Measurements from ENCODE around the gene BCCIP.

The BCCIP gene

DNA sequence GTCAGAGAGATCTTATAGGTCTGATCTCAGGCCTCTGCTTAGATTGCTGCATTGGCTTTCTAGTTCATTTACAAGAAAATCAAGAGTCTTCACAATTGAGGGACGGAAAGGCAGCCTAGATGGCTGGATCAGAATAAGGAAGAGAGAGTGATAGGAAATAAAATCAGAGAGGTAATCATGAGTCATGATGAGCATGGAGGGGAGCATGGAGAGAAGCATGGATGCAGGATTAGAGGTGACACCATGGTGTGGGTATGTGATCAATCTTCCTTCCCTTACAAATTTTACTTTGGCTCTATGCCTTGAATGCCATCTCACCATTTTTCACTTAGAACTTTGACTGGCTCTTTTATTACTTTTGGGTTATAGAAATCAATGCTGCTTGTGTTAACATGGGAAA is 1.4 kb downstream of the BCCIP start:
- Histone ChIP-seq H3K9me3 (ENCODE audit: insufficient read depth, low read depth, low read length) (no peaks in the 10 kb centered on the region), H3K36me3 (ENCODE audit: insufficient read depth, low read length) (peaks cover 51% of the 10 kb centered on the region), H3K4me3 (ENCODE audit: low read length) (peak overlapping the region; percentile 99), H3K9ac (ENCODE audit: low read depth, low read length) (peak overlapping the region; percentile 100), H3K27me3 (ENCODE audit: insufficient read depth, low read length) (no peaks in the 10 kb centered on the region), H3K27ac (ENCODE audit: low read depth, low read length) (no peak overlapping the region), H3K4me1 (ENCODE audit: insufficient read depth, low read length) (peaks cover 9% of the 10 kb centered on the region; the same call in 1 of the 2 replicates)
- WGBS: 82% methylated on average over 1 of the region's 1 CpG

DNA sequence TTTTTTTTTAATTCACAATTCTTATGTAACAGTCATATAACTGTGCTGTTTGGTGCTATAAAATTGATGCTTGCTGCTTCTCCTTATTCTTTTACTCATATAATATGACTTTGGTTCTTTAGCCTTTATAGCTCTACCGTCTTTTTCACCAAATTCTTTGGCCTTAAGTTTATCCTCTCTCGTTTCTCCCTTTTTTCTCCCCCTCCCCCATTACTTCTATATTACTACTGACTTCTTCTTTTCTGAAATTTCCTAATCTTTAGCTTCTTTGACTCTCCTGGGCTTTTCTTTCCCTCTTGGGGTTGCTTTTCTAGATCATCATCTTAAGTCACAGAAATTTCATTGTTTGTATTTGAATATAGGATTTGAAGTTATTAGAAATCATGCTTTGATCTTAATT is 3.8 kb downstream of the BCCIP start:
- H3K27me3 ChIP-seq (ENCODE audit: insufficient read depth, low read length): no peaks in the 10 kb centered on the region
- H3K27ac ChIP-seq (ENCODE audit: low read depth, low read length): no peak overlapping the region
- no peaks in the 10 kb centered on the region for H3K9me3 ChIP-seq (ENCODE audit: insufficient read depth, low read depth, low read length)
- H3K4me3 ChIP-seq (ENCODE audit: low read length): no peak overlapping the region
- WGBS: 92% methylated on average over 2 of the region's 2 CpGs
- peaks cover 75% of the 10 kb centered on the region for H3K36me3 ChIP-seq (ENCODE audit: insufficient read depth, low read length)
- H3K4me1 ChIP-seq (ENCODE audit: insufficient read depth, low read length): peaks cover 9% of the 10 kb centered on the region; the same call in 1 of the 2 replicates
- H3K9ac ChIP-seq (ENCODE audit: low read depth, low read length): no peak overlapping the region

DNA sequence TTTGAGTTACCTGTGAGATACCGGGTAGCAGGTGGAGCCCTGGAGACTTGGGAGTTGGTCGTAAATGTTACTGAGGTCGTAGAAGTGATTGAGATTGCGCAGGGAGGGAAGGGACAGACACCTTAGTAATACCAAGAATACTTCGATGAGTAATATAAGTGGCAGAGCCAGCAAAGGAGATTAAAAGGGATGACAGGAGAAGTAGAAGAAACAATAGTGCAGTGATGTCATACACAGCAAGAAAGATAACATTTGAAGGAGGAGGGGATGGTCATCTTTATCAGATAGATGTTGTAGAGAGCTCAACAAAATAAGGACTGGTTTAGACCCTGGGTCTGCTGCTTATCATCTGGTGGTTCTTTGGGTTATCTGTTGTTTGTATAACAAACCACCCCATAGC is 5.0 kb downstream of the BCCIP start:
- Histone ChIP-seq H3K4me3 (ENCODE audit: low read length) (no peak overlapping the region), H3K9ac (ENCODE audit: low read depth, low read length) (no peak overlapping the region), H3K36me3 (ENCODE audit: insufficient read depth, low read length) (peaks cover 86% of the 10 kb centered on the region), H3K27ac (ENCODE audit: low read depth, low read length) (no peak overlapping the region), H3K4me1 (ENCODE audit: insufficient read depth, low read length) (peaks cover 9% of the 10 kb centered on the region; the same call in 1 of the 2 replicates), H3K9me3 (ENCODE audit: insufficient read depth, low read depth, low read length) (no peaks in the 10 kb centered on the region), H3K27me3 (ENCODE audit: insufficient read depth, low read length) (no peaks in the 10 kb centered on the region)
- 95% methylated on average over 5 of the region's 5 CpGs for WGBS

DNA sequence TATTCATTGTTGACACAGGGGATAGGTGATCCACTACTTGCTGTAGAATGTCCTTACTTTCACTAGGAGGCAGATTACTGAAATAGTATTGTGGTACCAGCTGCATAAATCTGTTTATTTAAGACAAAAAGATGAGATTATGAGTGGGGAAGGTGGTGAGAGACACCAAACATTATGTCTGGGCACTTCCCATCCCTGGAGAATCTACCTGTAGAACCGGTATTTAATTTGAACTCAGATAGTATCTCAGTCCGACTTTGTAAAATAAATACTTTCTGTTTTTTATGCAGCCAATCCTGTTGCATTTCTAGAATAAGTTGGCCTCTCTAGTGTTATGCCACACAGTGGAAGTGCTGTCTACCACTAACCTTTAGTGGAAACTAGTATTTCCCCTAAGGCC is 13.4 kb downstream of the BCCIP start:
- Histone ChIP-seq H3K4me3 (ENCODE audit: low read length) (no peak overlapping the region), H3K27me3 (ENCODE audit: insufficient read depth, low read length) (no peaks in the 10 kb centered on the region), H3K36me3 (ENCODE audit: insufficient read depth, low read length) (peaks cover 93% of the 10 kb centered on the region), H3K4me1 (ENCODE audit: insufficient read depth, low read length) (no peaks in the 10 kb centered on the region), H3K9me3 (ENCODE audit: insufficient read depth, low read depth, low read length) (no peaks in the 10 kb centered on the region), H3K27ac (ENCODE audit: low read depth, low read length) (no peak overlapping the region), H3K9ac (ENCODE audit: low read depth, low read length) (no peak overlapping the region)
- WGBS: 100% methylated on average over 2 of the region's 2 CpGs

DNA sequence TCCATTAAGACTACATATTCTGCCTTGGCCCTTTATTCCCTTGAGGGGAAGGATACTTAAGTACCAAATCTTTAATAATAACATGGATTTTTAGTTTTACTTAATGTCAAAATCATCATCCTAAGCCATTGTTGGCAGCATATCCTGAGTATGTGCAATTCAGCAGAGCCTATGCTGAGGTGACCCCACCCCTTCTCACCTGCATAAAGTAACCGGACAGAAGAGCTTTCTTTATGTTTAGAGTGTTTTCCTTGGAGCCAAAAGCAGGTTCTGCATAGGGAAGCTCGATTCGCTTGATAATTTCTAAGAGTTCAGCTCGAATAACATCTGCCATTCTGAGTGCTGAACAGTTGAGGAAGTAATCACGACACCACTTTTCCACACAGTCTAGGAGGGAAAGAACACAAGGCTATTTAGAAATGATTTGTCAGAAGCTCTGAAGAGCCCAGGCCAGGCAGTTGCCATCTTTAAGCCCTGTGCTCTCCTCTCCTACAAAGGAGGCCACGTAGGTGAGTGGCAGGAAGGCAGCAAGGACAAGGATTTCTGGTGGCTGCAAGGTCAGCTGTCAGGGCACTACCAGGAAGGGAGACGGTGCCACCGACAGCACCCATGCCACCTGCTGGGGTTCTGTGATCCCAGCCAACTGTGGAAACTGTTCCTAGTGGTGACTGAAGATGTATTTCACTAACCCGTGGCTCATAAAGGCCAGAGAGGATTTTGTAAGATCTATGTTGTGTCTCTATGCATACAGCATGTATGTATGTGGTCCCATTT is 15.6 kb downstream of the BCCIP start:
- H3K27ac ChIP-seq (ENCODE audit: low read depth, low read length): no peak overlapping the region
- WGBS: 92% methylated on average over 9 of the region's 9 CpGs

DNA sequence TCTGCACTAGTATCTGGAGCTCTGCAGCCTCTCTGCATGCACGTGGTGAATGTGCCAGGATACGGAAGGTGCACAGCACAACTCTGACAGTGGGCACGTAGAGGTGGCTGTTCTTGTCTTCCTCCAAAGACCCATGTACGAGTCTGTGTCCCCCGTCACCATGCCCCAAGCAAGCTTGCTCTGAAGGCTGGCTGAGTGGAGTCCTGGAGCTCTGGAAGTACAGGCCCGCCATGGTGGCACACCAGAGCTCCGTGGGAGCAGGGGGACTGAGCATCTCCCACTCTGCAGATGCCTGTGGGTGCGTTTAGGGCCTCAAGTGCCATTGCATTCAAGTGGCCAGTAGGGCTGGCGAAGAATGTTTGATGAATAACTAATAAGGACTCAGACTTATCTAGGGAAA is 17.1 kb downstream of the BCCIP start:
- Histone ChIP-seq H3K4me3 (ENCODE audit: low read length) (no peak overlapping the region), H3K27ac (ENCODE audit: low read depth, low read length) (no peak overlapping the region), H3K4me1 (ENCODE audit: insufficient read depth, low read length) (no peaks in the 10 kb centered on the region), H3K9me3 (ENCODE audit: insufficient read depth, low read depth, low read length) (no peaks in the 10 kb centered on the region), H3K27me3 (ENCODE audit: insufficient read depth, low read length) (no peaks in the 10 kb centered on the region), H3K9ac (ENCODE audit: low read depth, low read length) (no peak overlapping the region), H3K36me3 (ENCODE audit: insufficient read depth, low read length) (peaks cover 76% of the 10 kb centered on the region)
- 95% methylated on average over 9 of the region's 9 CpGs for WGBS

More for the DNA sequence above, 15.6 kb downstream of the BCCIP start:
- no peaks in the 10 kb centered on the region for H3K27me3 ChIP-seq (ENCODE audit: insufficient read depth, low read length)
- peaks cover 83% of the 10 kb centered on the region for H3K36me3 ChIP-seq (ENCODE audit: insufficient read depth, low read length)
- no peak overlapping the region for H3K9ac ChIP-seq (ENCODE audit: low read depth, low read length)
- no peaks in the 10 kb centered on the region for H3K4me1 ChIP-seq (ENCODE audit: insufficient read depth, low read length)
- H3K4me3 ChIP-seq (ENCODE audit: low read length): no peak overlapping the region
- no peaks in the 10 kb centered on the region for H3K9me3 ChIP-seq (ENCODE audit: insufficient read depth, low read depth, low read length)

DNA sequence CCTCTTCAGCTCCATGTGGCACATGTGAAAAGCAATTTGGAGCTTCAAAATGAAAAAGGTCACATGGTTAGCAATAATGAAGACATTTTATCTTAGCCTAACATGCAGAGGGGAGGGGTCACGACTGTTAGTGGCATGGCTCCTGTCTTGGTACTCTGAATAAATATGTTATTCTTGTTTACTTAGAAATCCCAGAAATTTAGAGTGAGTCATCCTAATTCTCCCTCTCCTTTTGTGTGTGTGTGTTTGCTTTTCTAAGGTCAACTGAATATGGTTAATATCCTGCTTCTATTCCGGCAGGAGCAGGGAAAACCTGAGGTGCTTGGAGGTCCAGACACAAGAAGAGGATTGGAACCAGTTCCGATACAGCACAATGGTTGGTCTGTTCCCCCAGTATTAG is 17.6 kb downstream of the BCCIP start:
- Histone ChIP-seq H3K27ac (ENCODE audit: low read depth, low read length) (no peak overlapping the region), H3K36me3 (ENCODE audit: insufficient read depth, low read length) (peaks cover 71% of the 10 kb centered on the region), H3K9me3 (ENCODE audit: insufficient read depth, low read depth, low read length) (no peaks in the 10 kb centered on the region), H3K27me3 (ENCODE audit: insufficient read depth, low read length) (no peaks in the 10 kb centered on the region), H3K4me1 (ENCODE audit: insufficient read depth, low read length) (no peaks in the 10 kb centered on the region), H3K9ac (ENCODE audit: low read depth, low read length) (no peak overlapping the region), H3K4me3 (ENCODE audit: low read length) (no peak overlapping the region)
- 93% methylated on average over 3 of the region's 3 CpGs for WGBS

DNA sequence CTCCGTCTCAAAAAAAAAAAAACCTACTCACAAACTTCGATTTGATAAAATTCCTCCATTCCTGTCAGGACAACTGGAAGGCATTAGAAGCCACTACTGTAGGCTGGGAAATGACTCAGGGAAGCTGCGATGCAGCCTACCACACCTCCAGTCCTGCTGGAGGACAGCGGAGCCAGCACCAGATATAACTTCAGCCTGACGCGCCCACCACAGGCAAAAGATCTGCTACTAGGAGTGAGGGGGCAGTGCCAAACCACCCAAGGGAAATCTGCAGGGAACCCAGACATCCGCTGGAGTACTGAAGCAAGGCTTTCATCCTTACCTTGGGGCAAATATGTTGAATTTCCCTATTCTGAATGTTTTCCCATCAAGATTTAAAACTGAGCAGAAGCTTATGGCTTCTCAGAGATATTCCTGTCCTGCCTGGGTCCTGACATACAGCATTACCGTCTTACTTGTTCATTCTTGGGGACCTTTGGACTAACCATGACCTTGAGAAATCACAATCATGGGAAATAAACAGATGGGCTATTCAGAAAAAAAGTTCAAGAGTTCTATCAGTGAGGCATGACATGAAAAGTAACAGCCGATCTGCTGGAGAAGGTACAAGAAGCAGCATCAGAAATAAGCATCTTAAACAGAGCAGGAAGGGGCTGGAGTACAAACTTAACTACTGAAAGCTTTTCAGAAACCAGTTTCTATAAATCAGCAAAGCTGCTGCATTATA is 20.4 kb downstream of the BCCIP start:
- H3K27ac ChIP-seq (ENCODE audit: low read depth, low read length): no peak overlapping the region
- no peaks in the 10 kb centered on the region for H3K27me3 ChIP-seq (ENCODE audit: insufficient read depth, low read length)
- no peaks in the 10 kb centered on the region for H3K4me1 ChIP-seq (ENCODE audit: insufficient read depth, low read length)
- 95% methylated on average over 9 of the region's 9 CpGs for WGBS
- H3K4me3 ChIP-seq (ENCODE audit: low read length): no peak overlapping the region
- H3K9ac ChIP-seq (ENCODE audit: low read depth, low read length): no peak overlapping the region
- H3K36me3 ChIP-seq (ENCODE audit: insufficient read depth, low read length): peaks cover 45% of the 10 kb centered on the region
- H3K9me3 ChIP-seq (ENCODE audit: insufficient read depth, low read depth, low read length): no peaks in the 10 kb centered on the region

DNA sequence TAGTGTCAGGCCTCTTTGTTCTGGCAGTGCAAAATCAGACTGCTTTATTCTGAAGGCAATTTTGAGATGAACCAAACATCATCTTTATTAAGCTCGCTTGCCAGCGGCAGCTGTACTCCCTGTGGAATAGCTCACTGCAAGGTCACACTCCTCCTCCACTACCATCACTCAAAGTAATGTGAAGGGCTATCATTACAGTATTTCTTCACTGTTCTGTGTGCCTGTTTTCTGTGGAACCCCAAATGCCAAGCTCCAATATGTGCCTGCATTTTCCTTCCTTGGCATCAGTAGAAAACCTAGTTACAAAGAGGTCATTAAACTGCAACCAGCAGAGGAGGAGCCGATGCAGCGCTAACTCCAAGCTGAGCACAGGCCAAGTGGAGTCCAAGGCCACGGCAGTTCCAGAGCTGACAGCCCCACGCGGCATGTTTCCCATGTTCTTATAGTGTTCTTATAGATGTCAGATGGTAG is 21.4 kb downstream of the BCCIP start:
- WGBS: 97% methylated on average over 7 of the region's 7 CpGs
- no peaks in the 10 kb centered on the region for H3K9me3 ChIP-seq (ENCODE audit: insufficient read depth, low read depth, low read length)
- H3K4me3 ChIP-seq (ENCODE audit: low read length): no peak overlapping the region
- H3K4me1 ChIP-seq (ENCODE audit: insufficient read depth, low read length): no peaks in the 10 kb centered on the region
- H3K27me3 ChIP-seq (ENCODE audit: insufficient read depth, low read length): no peaks in the 10 kb centered on the region
- no peak overlapping the region for H3K27ac ChIP-seq (ENCODE audit: low read depth, low read length)
- H3K36me3 ChIP-seq (ENCODE audit: insufficient read depth, low read length): peaks cover 44% of the 10 kb centered on the region
- H3K9ac ChIP-seq (ENCODE audit: low read depth, low read length): no peak overlapping the region

DNA sequence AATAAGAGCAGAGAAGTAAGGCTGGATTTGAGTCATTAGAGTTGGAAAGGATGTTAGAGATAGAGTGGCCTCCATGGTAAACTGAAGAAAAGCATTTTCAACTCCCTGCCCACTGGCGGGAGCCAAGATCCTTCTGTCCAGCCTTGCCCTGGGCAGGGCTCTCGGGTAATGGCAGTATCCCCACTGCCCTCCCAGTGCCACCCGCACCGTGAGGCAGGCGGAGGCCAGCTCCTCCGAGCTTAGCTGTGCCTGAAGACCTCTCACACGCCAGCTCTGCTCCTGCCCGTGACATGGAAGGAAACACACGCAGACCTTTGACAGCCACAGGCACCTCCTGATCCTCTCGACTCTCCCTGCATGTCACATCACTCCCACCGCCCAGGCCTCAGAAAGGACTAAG is 22.3 kb downstream of the BCCIP start:
- Histone ChIP-seq H3K9me3 (ENCODE audit: insufficient read depth, low read depth, low read length) (no peaks in the 10 kb centered on the region), H3K9ac (ENCODE audit: low read depth, low read length) (no peak overlapping the region), H3K36me3 (ENCODE audit: insufficient read depth, low read length) (peaks cover 39% of the 10 kb centered on the region), H3K4me3 (ENCODE audit: low read length) (no peak overlapping the region), H3K4me1 (ENCODE audit: insufficient read depth, low read length) (no peaks in the 10 kb centered on the region), H3K27me3 (ENCODE audit: insufficient read depth, low read length) (no peaks in the 10 kb centered on the region), H3K27ac (ENCODE audit: low read depth, low read length) (no peak overlapping the region)
- WGBS: 95% methylated on average over 11 of the region's 11 CpGs

DNA sequence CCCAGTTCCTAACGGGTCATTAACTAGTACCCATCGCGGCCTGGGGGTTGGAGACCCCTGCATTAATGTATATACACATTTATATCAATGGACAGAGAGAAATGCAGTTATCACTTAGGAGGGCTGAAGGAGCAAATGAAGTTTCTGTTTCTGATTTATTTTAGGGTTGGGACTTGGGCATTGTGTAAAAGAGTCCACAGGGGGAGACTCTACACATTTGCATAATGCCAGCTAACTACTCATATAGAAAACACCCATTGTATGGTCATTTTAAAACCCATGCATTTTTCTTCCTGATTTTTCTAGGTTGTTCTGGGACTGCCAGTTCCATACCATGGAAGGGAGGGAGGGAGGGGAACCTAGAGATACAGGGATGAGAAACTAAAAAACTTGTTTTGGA is 23.5 kb downstream of the BCCIP start:
- Histone ChIP-seq H3K27ac (ENCODE audit: low read depth, low read length) (no peak overlapping the region), H3K9me3 (ENCODE audit: insufficient read depth, low read depth, low read length) (no peaks in the 10 kb centered on the region), H3K36me3 (ENCODE audit: insufficient read depth, low read length) (peaks cover 39% of the 10 kb centered on the region), H3K27me3 (ENCODE audit: insufficient read depth, low read length) (no peaks in the 10 kb centered on the region), H3K4me3 (ENCODE audit: low read length) (no peak overlapping the region), H3K4me1 (ENCODE audit: insufficient read depth, low read length) (no peaks in the 10 kb centered on the region), H3K9ac (ENCODE audit: low read depth, low read length) (no peak overlapping the region)
- 100% methylated on average over 1 of the region's 3 CpGs for WGBS
